SK-N-SH (cell line): ENCODE results near the gene CORT. TPM values are rescaled to one million over a fixed set of nuclear protein-coding genes. Genes with fewer than 3 reads are reported as not detected.

ENCODE experiments used
- CTCF ChIA-PET: fragments of 300-600, 350-600 bp; formaldehyde crosslinking; extraction: SDS; loops from one replicate; lab custom pipeline; 2021; lab: Yijun Ruan, JAX
- POLR2A ChIA-PET: fragments of 350-600 bp; sonication (Branson Sonifier 250); formaldehyde crosslinking; extraction: SDS; loops from one replicate; lab custom pipeline; 2020; ENCODE audit warnings: antibody characterized with exemption, inconsistent platforms; lab: Yijun Ruan, JAX
- DNase-seq: peaks from one replicate; pipeline ENCODE4 v3.0.0; 2012
- H2AFZ ChIP-seq: fragments of 200-600 bp; sonication (generic); 2 replicates; pipeline ENCODE4 v1.8.1; 2016; ENCODE audit warnings: antibody characterized with exemption, mild to moderate bottlenecking, low read depth
- H3F3A ChIP-seq: fragments of 200-600 bp; sonication (generic); replicated peaks from 2 replicates; pipeline ENCODE3; 2016; ENCODE audit warnings: antibody characterized with exemption, mild to moderate bottlenecking; ENCODE audit not compliant: insufficient read depth
- H3K27ac ChIP-seq, 2 experiments: fragments of 200-500 bp in 1 of 2; fragments of 200-600 bp in 1 of 2; sonication (Bioruptor generic) in 1 of 2; sonication (generic), shearing (Covaris generic) in 1 of 2; 2 replicates each; pipeline versions ENCODE4 v1.5.1 to v1.6.1; 2014 to 2016; ENCODE audit warnings: low read depth in 2 of 2, inconsistent platforms in 1 of 2, low read length in 1 of 2, mild to moderate bottlenecking in 1 of 2, mixed read lengths in 1 of 2
- H3K27me3 ChIP-seq: fragments of 200-600 bp; sonication (generic), shearing (Covaris generic); 2 replicates; pipeline ENCODE4 v1.6.1; 2016; ENCODE audit warnings: mixed run types; ENCODE audit not compliant: insufficient read depth
- H3K36me3 ChIP-seq, 2 experiments: fragments of 200-500 bp in 1 of 2; fragments of 200-600 bp in 1 of 2; sonication (Bioruptor generic) in 1 of 2; sonication (generic) in 1 of 2; replicated peaks in 1 of 2; 2 replicates each; pipeline versions ENCODE3 to v1.5.1; 2014 to 2016; ENCODE audit warnings: low read length in 1 of 2, mild to moderate bottlenecking in 1 of 2; ENCODE audit not compliant: insufficient read depth in 2 of 2, control insufficient read depth in 1 of 2
- H3K4me1 ChIP-seq, 2 experiments: fragments of 200-500 bp in 1 of 2; fragments of 200-600 bp in 1 of 2; sonication (Bioruptor generic) in 1 of 2; sonication (generic), shearing (Covaris generic) in 1 of 2; 2 replicates each; pipeline versions ENCODE4 v1.5.1 to v1.6.1; 2014 to 2016; ENCODE audit warnings: low read depth in 1 of 2, low read length in 1 of 2, mixed run types in 1 of 2; ENCODE audit not compliant: insufficient read depth in 2 of 2, control insufficient read depth in 1 of 2
- H3K4me2 ChIP-seq: fragments of 200-600 bp; sonication (generic), shearing (Covaris generic); 2 replicates; pipeline ENCODE4 v1.6.1; 2017; ENCODE audit warnings: mixed run types
- H3K4me3 ChIP-seq, 2 experiments: fragments of 200-500 bp in 1 of 2; fragments of 200-600 bp in 1 of 2; sonication (Bioruptor generic) in 1 of 2; sonication (generic), shearing (Covaris generic) in 1 of 2; 2 replicates each; pipeline versions ENCODE4 v1.5.1 to v1.8.1; 2014 to 2016; ENCODE audit warnings: low read depth in 2 of 2, inconsistent platforms in 1 of 2, low read length in 1 of 2, mild to moderate bottlenecking in 1 of 2, mixed read lengths in 1 of 2, moderate library complexity in 1 of 2
- H3K79me2 ChIP-seq: fragments of 200-600 bp; sonication (generic); 2 replicates; pipeline ENCODE4 v1.8.1; 2017; ENCODE audit warnings: mild to moderate bottlenecking; ENCODE audit not compliant: insufficient read depth
- H3K9ac ChIP-seq: fragments of 200-600 bp; sonication (generic); 2 replicates; pipeline ENCODE4 v1.6.1; 2017; ENCODE audit warnings: mixed run types
- H3K9me2 ChIP-seq: fragments of 200-600 bp; sonication (generic); 2 replicates; pipeline ENCODE4 v1.6.1; 2017; ENCODE audit warnings: mixed run types
- H3K9me3 ChIP-seq: fragments of 200-600 bp; sonication (generic); 2 replicates; pipeline ENCODE4 v1.6.1; 2017; ENCODE audit warnings: mixed run types, mild to moderate bottlenecking, moderate library complexity
- H4K20me1 ChIP-seq: fragments of 200-600 bp; sonication (generic); 2 replicates; pipeline ENCODE4 v1.6.1; 2017; ENCODE audit warnings: mild to moderate bottlenecking, mixed run types; ENCODE audit not compliant: insufficient read depth
- CHD2 ChIP-seq: fragments of 150-350 bp; IDR thresholded peaks from 2 replicates; pipeline ENCODE4 v1.6.1; 2018; ENCODE audit warnings: low read length; ENCODE audit not compliant: partially characterized antibody
- CTCF ChIP-seq: fragments of 200-600 bp; sonication (generic); IDR thresholded peaks from 2 replicates; pipeline ENCODE4 v1.6.1; 2017; ENCODE audit warnings: antibody characterized with exemption, mild to moderate bottlenecking, moderate library complexity
- EP300 ChIP-seq, 2 experiments: IDR thresholded peaks; 2 replicates each; pipeline versions ENCODE4 v1.4.0 to v1.6.1; 2012; ENCODE audit warnings: borderline replicate concordance in 1 of 2, low read depth in 1 of 2, low read length in 1 of 2
- EZH2phosphoT487 ChIP-seq: fragments of 200-600 bp; sonication (generic); IDR thresholded peaks from 2 replicates; pipeline ENCODE4 v1.6.1; 2017; ENCODE audit warnings: low read depth, mixed run types, mild to moderate bottlenecking, antibody characterized with exemption, moderate library complexity, borderline replicate concordance
- FOXM1 ChIP-seq: IDR thresholded peaks from 2 replicates; pipeline ENCODE4 v1.4.0; 2012; ENCODE audit warnings: low read depth, mild to moderate bottlenecking
- GABPA ChIP-seq: IDR thresholded peaks from 2 replicates; pipeline ENCODE4 v1.4.0; 2012; ENCODE audit warnings: low read depth, mild to moderate bottlenecking
- GATA2 ChIP-seq: sonication (generic); formaldehyde crosslinking; IDR thresholded peaks from 2 replicates; pipeline ENCODE4 v1.5.0; 2020; ENCODE audit warnings: mild to moderate bottlenecking, missing genetic modification reagents
- MXI1 ChIP-seq: IDR thresholded peaks from 2 replicates; pipeline ENCODE4 v1.6.1; 2012; ENCODE audit warnings: mild to moderate bottlenecking, low read depth, low read length, improper control_type of control experiment
- NRF1 ChIP-seq: IDR thresholded peaks from 2 replicates; pipeline ENCODE4 v1.6.1; 2012; ENCODE audit warnings: low read depth, mild to moderate bottlenecking, low read length
- RAD21 ChIP-seq: IDR thresholded peaks from 2 replicates; pipeline ENCODE4 v1.6.1; 2012; ENCODE audit warnings: mild to moderate bottlenecking, low read length
- RXRA ChIP-seq: IDR thresholded peaks from 2 replicates; pipeline ENCODE4 v1.4.0; 2012; ENCODE audit warnings: low read depth, mild to moderate bottlenecking, borderline replicate concordance
- SIN3A ChIP-seq: IDR thresholded peaks from 2 replicates; pipeline ENCODE4 v1.6.1; 2012; ENCODE audit warnings: low read depth, mild to moderate bottlenecking, low read length, moderate library complexity, borderline replicate concordance
- SMC3 ChIP-seq: IDR thresholded peaks from 2 replicates; pipeline ENCODE4 v1.6.1; 2012; ENCODE audit warnings: low read depth, low read length, improper control_type of control experiment
- YY1 ChIP-seq: IDR thresholded peaks from 2 replicates; pipeline ENCODE4 v1.4.0; 2012; ENCODE audit warnings: low read depth, mild to moderate bottlenecking
- WGBS: methylation state at CpG from one replicate; pipeline ENCODE4 v1.1.6; 2017; ENCODE audit warnings: low lambda C conversion rate; 5-methylcytosine and 5-hydroxymethylcytosine counted together
- polyA plus RNA-seq, 3 experiments: library from polyadenylated mRNA; depleted of rRNA; stranded (reverse); fragments of >200 nt; gene quantifications; 2 replicates each; pipeline ENCODE4 v1.2.3, GENCODE V29; 2012
- TF ChIP-seq, protein P1 (sequence below): IDR thresholded peaks from 2 replicates; pipeline ENCODE4 v1.4.0; 2012; ENCODE audit warnings: low read depth
- TF ChIP-seq, protein P2 (sequence below): IDR thresholded peaks from 2 replicates; pipeline ENCODE4; 2012
- TF ChIP-seq, protein P3 (sequence below): IDR thresholded peaks from 2 replicates; pipeline ENCODE4 v1.4.0; 2012; ENCODE audit warnings: low read depth, borderline replicate concordance

Gene CORT
- polyA plus RNA-seq, 1 of the 3 experiments (the other 2 are of a cell fraction), result 0.26 TPM

DNA sequence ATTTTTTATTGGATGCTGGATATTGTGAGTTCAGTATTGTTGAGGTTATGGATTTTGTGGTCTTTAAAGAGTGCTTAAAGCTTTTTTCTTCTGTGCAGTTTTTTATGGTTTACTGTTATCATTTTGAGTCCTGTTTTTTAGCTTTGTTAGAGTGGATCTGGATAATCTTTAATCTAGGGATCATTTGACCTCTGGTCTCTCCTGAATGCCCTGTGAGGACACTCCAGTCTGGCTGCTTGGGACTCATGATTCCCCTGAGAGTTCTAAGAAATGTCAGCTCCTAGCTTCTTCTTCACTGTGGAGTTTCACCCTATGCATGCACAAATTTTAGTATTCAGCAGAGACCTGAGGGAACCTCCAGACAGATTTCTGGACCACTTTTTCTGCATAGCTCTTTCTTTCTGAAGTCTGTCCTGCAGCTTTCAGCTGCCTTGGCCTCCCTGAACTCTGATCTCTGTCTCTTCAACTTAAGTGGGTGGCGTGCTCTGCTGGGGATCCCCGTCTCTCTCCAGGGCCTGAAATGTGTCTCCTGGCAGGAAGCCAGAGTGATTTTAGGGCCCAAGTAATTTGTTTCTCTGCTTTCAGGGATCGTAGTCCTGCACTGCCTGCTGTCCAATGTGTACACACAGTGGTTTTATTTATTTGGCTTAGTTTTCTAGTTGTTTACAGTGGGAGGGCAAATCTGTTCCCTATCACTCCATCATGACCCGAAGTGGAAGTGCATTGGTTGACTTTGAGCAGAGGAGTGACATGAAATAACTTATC is 39.6 kb downstream of the CORT start:
- no peak for DNase-seq
- peaks cover 13% of the 10 kb centered on the region; the same call in 1 of the 2 replicates for H4K20me1 ChIP-seq

More for the DNA sequence above, 39.6 kb downstream of the CORT start:
- Histone ChIP-seq H3K4me2 (no peak overlapping the region), H3K79me2 (peaks cover 96% of the 10 kb centered on the region), H3K4me3 (no peak overlapping the region), H3K36me3 (no peaks in the 10 kb centered on the region), H3K9ac (no peak overlapping the region), H3K9me3 (no peaks in the 10 kb centered on the region), H2AFZ (no peak overlapping the region), H3K27me3 (no peaks in the 10 kb centered on the region), H3K27ac (no peak overlapping the region), H3K4me1 (peaks cover 0 to 5% of the 10 kb centered on the region in 2 experiments; a peak in 1 of 4 replicates), H3F3A (peaks cover 3% of the 10 kb centered on the region), H3K9me2 (no peaks in the 10 kb centered on the region)
- WGBS, result 52% methylated on average over 4 of the region's 4 CpGs
- POLR2A ChIA-PET, result no interaction called here
- TF ChIP-seq, protein P1, sequence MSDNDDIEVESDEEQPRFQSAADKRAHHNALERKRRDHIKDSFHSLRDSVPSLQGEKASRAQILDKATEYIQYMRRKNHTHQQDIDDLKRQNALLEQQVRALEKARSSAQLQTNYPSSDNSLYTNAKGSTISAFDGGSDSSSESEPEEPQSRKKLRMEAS, result no peak
- TF ChIP-seq GATA2 (CRISPR knock-in tag) (no peak), RXRA (no peak), CHD2 (no peak), SMC3 (no peak), YY1 (no peak), FOXM1 (no peak), NRF1 (no peak), EP300 (IDR thresholded peaks at IDR 0.05; ENCODE audit: borderline replicate concordance in 1 of 2, low read depth in 1 of 2, low read length in 1 of 2) (no peak), EZH2phosphoT487 (no peak), MXI1 (no peak), GABPA (no peak), RAD21 (no peak), CTCF (no peak), SIN3A (no peak)
- TF ChIP-seq, protein P2, sequence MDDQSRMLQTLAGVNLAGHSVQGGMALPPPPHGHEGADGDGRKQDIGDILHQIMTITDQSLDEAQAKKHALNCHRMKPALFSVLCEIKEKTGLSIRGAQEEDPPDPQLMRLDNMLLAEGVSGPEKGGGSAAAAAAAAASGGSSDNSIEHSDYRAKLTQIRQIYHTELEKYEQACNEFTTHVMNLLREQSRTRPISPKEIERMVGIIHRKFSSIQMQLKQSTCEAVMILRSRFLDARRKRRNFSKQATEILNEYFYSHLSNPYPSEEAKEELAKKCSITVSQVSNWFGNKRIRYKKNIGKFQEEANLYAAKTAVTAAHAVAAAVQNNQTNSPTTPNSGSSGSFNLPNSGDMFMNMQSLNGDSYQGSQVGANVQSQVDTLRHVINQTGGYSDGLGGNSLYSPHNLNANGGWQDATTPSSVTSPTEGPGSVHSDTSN, result no peak
- TF ChIP-seq, protein P3, sequence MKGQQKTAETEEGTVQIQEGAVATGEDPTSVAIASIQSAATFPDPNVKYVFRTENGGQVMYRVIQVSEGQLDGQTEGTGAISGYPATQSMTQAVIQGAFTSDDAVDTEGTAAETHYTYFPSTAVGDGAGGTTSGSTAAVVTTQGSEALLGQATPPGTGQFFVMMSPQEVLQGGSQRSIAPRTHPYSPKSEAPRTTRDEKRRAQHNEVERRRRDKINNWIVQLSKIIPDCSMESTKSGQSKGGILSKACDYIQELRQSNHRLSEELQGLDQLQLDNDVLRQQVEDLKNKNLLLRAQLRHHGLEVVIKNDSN, result no peak
- CTCF ChIA-PET, result interaction anchor here (1.0 to 11.5 kb wide), 4 partner anchors 10 to 372 kb away, joined by 3 to 203 read pairs (median 5); partner anchors contain the start of gene CENPS
